HG03108 (cell line): Measurements from ENCODE around the gene LHPP.

Experiments used
- ATAC-seq: cut with Tn5 transposase; IDR thresholded peaks from one replicate; pipeline ENCODE4 v1.9.1; 2021; ENCODE audit warnings: moderate library complexity; ENCODE audit not compliant: unreplicated experiment

LHPP gene

GRCh38 chr10:124470544-124471434 is 9.2 kb downstream of the LHPP start:
- no peak for ATAC-seq

GRCh38 chr10:124472071-124472470 is 10.4 kb downstream of the LHPP start:
- ATAC-seq = no peak

- no peak for ATAC-seq
These were observed 11.4 kb downstream of the LHPP start for GRCh38 chr10:124473070-124473469.

- ATAC-seq = no peak
These were observed 13.0 kb downstream of the LHPP start for GRCh38 chr10:124474514-124475070.

- no peak for ATAC-seq
These were observed 14.6 kb downstream of the LHPP start for GRCh38 chr10:124476043-124476725.

GRCh38 chr10:124477614-124478363 is 16.2 kb downstream of the LHPP start:
- ATAC-seq = no peak

GRCh38 chr10:124478515-124478914 is 16.9 kb downstream of the LHPP start:
- no peak for ATAC-seq

GRCh38 chr10:124480860-124481259 is 19.2 kb downstream of the LHPP start:
- no peak for ATAC-seq

- ATAC-seq = no peak
These were observed 20.1 kb downstream of the LHPP start for GRCh38 chr10:124481717-124482116.

GRCh38 chr10:124482236-124482800 is 20.7 kb downstream of the LHPP start:
- no peak for ATAC-seq

- ATAC-seq = no peak
These were observed 21.3 kb downstream of the LHPP start for GRCh38 chr10:124482876-124483275.

GRCh38 chr10:124484031-124484430 is 22.4 kb downstream of the LHPP start:
- ATAC-seq = no peak

- no peak for ATAC-seq
These were observed 23.0 kb downstream of the LHPP start for GRCh38 chr10:124484661-124485060.

- no peak for ATAC-seq
These were observed 25.0 kb downstream of the LHPP start for GRCh38 chr10:124486635-124487034.

GRCh38 chr10:124491105-124491504 is 29.5 kb downstream of the LHPP start:
- ATAC-seq = no peak

GRCh38 chr10:124492266-124492665 is 30.6 kb downstream of the LHPP start:
- ATAC-seq = no peak

GRCh38 chr10:124493214-124493882 is 31.7 kb downstream of the LHPP start:
- ATAC-seq = no peak

GRCh38 chr10:124494046-124494807 is 32.6 kb downstream of the LHPP start:
- ATAC-seq = no peak

- no peak for ATAC-seq
These were observed 33.5 kb downstream of the LHPP start for GRCh38 chr10:124495162-124495561.

- ATAC-seq = no peak
These were observed 34.1 kb downstream of the LHPP start for GRCh38 chr10:124495725-124496124.
